ENCODE results near the gene ANO2.
A peak's percentile ranks its signal among the peaks of the same experiment; 100 is the strongest.
"Not testable (repeated sequence)": the region's sequence is repeated elsewhere in the genome, so short reads cannot be mapped to it uniquely, and the experiment has no call there.

Gene ANO2

DNA sequence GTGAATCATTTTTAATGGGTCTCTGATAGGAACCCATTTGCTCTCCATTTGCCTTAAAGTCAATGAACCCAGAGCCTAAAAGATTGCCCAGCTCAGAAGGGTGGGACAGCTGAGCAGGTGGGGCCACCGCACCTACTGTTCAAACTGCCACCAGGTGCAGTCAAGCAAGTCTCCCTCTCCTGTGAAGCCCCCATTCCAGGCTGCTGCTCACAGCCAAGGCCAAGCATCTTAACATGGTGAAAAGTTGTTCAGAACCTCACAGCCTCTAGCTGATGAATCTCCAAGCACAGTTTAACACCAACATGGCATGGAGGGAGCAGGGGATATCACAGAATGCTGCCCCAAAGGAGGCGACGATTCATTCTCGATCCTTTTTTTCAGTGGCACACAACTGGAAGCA lies 29.5 kb downstream of the ANO2 start:
- DNase-seq = no peak

DNA sequence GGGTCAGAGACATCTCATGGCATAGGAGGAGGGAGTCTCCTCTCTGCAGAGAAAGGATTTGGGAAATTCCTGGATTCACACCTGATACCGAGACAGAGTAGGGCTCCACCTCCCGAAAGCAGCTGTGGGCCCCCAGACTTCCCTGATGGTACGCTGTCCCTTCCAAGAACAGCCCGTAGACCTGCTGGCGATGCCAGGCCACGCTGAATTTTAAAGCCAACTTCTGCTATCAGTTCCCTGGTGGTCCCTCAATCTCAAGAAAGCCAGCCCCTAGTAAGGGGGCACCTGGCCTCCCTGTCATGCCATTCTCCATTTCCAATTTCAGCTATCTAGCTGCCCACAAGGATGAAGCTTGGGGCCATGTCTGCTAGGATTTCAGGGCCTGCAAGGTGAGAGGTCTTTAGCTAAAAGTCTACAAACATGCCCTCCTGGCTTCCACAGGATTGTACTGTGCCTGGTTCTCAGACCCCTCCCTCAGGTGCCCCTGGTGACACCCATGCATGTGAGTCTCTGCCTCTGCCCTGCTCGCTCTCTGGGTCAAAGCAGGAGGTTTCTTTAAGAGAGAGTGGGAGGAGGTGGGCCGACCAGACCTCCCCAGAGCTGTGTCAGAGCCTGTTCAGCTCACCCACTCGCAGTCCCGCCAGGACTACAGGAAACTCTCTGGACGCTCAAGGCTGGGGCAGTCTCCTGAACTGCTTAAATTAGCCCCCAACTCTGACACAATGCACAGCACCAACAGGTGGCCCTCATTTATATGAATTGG lies 30.5 kb downstream of the ANO2 start:
- DNase-seq = no peak

DNA sequence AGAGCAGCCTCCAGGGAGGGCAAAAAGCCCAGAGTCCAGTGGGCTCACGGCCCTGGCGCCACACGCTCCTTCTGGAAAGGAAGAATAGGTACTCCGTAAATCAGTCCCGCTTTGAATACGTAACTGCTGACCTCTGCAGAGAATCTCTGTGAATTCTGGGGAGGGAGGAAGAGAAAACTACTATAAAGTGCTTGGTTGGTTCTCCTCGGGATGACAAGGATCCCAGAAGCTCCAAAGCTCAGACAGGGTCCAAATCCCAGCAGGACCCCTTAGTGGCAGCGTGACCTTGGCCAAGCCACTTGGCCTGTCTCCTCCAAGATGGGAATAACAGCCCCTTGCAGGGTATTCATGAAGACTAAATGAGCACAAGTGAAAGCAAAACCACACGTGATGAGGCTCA lies 31.7 kb downstream of the ANO2 start:
- DNase-seq = no peak

DNA sequence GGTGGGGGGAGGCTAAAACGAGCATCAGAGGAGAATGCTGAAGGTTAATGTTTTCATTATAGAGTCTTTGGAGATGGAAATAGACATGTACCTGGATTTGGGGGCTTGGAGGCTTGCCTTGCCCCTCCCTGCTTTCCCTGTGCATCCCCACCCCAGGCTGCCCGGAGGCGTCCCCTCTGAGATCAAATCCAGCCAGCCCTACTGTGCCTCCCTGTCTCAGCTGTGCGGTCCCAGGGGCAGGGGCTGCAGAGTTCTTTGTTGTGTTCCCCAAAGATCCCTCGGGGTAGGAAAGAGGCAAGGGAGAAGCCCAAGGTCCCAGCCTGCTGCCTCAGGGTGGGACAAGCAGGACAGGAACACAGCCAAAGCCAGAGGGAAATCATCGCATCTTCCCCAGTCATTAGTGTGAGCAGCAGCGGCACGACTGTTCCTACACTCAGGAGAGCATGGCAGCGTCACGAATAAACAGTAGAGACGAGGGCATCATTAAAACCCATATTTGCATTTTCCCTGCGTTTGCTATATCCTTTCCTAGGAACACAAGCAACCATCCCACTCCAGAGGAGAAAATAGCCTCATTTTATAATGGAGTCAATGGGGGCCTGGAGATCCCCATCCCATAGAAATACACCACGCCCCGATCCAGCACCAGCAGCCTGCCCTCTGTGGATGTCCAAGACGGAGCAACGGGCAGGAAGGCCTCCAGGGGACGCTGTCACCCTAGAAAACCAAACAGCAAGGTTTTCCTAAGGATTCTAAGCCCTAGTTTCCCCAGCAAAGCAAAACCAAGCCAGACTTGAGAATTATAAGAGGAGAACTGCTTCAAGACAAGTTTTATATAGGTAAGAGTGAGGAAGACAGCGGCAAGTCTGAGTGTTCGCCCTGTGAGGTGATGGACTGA lies 32.4 kb downstream of the ANO2 start:
- peak; percentile 13 for DNase-seq

DNA sequence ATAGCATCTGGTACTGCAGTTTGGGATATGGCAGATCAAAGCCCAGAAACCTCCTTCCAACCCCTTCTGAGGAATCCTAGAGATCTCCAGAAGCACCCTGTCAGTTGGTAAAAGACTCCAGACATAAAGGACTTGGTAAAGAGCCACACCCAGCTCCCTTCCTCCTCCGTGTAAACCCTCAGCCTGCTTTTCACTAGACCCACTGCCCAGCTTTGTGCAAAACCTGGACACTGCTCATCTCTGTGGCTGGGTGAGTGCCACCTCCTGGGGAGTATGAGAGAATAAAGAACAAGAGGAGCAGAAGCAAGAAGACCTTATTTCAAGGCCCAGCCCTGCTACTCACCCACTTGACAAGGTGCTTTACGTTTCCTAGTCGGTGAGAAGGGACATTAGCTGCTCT lies 33.0 kb downstream of the ANO2 start:
- no peak for DNase-seq

DNA sequence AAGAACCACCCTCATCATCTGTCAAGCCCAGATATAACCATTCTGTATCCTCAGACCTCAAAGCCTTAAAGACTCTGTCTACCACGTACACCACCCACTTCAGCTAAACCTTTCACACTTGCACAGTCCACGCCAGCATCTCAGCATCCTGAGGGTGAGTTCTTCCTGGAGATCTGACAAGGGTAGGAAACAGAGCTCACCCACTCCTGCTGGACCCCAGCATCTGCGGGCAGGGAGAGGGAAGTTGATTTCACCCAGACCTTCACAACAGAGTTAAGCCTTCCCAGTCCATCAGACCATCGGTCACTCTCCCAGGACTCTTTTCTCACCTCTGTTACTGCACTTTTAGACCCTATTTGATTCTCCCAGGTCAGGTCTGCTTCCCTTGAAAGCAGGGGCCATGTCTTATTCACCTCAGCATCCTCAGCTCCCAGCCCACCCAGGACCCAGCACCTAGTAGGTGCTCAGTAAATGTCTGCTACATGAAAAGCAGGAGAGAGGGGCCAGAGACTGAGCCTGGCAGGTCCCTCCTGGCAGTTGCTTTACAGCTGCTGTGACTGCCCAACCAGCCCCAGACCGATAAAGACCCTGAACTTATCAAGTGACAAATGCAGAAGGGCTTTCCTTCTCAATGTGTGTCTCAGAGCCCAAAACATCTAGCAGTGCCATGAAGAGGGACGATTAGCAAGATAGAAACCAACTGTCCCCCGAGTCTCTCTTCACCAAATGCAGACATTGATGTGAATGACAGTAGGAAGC lies 34.1 kb downstream of the ANO2 start:
- DNase-seq = no peak

DNA sequence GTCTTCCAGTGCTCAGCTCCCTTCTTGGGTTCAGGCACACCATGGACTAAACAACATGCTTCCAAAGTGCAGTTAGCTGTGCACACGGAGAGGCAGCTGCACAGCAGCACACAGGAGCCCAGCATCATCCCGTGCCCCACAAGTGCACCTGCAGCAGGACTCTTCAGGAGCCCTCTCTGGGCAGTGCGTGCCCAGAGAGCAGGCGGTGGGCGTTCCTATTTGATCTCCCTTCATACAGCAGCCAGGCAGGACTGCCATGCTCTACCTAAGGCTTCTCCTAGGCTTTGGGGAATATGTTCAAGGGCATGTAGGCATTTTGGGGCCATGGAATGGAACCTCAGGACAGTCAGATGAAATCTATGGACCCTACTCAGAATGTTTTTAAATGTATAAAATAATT lies 35.5 kb downstream of the ANO2 start:
- no peak for DNase-seq

DNA sequence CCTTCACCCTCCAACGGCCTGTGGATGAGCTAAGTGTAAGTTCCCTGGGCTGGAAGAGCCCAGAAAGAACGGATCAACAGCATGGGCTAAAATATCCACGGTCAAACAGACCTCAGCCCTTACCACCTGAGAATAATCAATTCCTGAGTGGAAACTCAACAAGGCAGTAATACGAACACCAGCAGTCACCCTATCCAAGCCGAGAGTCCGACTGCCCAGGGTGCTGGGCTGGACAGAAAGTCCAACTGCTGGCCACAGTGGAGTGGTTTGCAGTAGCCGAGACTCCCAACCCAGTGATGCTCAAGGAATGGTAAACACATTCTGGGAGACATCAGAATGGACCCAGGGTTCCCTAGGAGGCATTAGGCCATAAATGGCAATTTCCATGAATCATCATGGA lies 36.8 kb downstream of the ANO2 start:
- DNase-seq = no peak

DNA sequence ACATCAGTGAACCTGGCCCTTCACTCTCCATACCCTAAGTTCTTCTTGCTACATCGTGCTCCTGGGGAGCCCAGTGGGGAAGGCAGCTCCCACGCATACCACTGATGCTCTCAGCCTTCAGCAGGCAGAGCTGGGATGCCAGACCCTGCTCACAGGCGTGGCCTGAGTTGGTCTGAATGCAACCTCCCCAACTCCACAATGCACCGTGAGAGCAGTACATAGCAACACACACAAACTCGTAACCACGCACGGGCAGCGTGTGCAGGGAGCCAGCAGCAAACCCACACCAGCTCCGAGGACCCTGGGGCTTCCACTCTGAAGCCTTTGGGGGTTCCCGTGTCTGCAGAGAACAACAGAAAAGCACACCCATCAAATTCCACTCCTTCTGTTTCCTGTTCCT lies 37.3 kb downstream of the ANO2 start:
- DNase-seq = no peak

DNA sequence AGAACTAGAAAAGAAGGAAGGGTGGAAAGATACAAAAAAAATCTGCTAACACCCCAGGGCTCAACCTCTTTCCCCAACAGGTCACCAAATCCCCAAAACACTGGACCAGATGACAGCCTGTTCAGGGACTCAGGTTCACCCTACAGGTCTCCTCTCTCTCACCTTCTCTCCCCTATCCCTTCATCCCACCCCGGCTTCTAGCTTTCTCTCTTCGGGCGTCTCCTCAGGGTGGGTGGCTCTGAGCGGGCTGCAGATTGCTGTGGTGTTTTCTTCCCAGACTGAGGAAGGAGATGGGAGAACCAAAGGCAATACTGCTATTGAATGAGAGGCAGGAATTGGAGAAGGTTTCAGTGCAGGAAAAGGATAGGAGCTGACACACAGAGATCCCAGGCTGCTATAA lies 39.3 kb downstream of the ANO2 start:
- DNase-seq = no peak

DNA sequence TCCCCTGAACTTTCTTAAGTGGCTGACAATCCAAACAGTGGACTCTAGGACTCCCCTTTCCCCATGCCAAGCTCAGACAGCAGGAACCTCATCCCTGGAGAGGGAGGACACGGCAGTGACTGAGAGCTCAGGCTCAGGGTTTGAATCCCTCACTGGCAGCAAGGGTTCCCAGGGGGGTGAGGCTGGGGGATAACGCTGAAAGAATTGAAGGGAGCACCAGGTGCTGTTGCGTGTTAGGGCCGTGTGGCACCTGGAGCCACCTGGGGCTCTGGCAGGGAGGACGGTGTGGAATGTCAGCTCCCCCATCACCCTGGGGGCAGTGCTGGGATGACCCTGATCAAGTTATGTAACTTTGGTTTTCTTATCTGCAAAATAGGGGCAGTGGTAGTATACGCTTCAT lies 40.1 kb downstream of the ANO2 start:
- no peak for DNase-seq

DNA sequence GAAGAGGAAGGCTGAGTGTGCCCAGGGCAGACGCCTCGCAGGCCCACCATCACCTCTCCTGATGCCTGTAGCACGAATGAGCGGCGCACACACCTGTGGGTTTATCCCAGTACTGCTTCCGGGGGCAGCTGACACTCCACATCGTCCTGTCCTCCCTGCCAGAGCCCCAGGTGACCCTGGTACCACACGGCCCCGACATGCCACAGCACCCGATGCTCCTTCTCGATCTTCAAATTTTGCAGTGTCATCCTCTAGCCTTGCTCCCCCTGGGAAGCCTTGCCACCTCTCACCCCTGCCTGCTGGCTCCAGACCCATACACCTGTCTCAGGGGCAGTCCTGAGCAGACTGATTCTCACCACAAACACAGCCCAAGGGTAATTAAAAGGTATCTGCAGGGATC lies 40.6 kb downstream of the ANO2 start:
- no peak for DNase-seq

DNA sequence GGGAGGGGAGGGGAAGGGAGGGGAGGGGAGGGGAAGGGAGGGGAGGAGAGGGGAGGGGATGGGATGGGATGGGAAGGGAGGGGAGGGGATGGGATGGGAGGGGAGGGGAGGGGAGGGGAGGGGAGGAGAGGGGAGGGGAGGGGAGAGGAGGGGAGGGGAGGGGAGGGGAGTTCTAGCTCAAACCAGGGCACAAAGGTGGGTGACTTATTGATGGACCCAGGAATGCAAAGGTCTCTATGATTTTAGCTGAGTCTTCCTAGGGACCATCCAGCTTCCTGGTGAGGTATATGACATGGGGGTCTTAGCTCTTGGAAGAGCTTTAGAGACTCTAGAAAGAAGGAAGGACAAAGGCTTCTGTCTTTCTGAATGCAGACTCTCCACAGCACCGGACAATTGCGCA lies 42.3 kb downstream of the ANO2 start:
- DNase-seq = no peak

DNA sequence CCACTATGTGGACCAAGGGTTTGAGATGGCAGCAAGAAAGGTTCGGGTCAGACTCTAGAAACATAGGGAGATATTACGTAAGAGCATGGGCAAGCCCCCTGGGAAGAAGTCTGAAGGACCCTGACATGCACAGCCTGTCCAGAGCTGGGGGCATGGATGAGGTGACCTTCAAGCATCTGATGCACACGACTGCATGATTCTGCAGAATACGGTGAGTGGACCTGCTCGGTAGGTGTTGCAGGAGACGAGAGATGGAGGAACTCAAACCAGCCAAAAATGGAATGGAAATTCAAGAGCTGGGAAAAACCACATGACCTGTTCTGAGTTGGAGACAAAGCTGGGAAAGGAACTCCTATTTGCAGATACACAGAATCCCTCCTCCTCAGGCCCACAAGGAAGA lies 43.6 kb downstream of the ANO2 start:
- no peak for DNase-seq

DNA sequence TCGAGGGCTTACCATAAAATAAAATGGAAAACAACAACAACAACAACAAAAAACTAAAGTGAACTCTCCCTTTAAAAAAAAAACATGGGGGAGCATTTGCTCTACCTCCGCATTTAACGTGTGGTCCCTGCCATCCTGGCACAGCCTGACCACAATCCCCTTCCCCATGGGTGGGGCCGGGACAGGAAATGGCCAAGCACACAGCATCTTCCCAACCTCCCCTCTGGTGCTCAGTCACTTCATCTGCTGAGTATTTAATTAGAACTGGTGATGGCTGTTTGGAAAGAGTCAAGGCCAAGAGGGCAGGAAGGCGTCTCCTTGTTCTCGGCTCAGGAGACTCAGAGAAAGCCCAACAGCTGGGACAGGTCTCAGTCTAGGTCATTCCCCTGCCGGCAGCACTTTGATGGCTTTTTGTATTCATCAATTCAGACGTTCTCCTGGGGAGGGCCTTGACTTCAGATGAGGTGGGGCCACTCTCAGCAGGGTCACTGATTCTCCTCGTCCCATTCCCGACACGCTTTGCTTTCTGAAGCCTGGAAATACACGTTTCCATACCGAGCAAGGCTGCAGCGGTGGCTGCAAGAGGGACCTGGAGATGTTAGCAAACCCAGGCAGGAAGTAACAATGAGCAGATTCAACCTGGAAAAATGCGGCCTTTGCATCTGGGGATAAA lies 44.4 kb downstream of the ANO2 start:
- no peak for DNase-seq

DNA sequence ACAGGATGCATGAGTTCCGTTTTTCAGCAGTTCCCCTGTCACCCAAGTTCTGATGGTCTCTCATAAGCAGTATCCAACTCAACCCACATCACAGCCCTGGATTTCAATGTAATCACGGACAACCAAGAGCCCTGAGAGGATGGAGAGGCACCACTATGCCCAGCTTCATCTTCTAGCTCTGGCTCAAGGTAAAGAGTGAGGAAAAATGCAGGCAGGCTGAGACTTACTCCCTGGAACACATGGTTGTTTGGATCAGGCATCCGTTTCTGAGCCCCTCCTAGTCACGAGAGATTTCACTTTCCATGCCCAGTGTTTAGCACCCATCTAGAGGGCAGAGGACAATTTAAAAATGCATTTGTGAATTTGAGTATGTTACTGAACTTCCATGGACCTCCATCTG lies 45.0 kb downstream of the ANO2 start:
- no peak for DNase-seq

DNA sequence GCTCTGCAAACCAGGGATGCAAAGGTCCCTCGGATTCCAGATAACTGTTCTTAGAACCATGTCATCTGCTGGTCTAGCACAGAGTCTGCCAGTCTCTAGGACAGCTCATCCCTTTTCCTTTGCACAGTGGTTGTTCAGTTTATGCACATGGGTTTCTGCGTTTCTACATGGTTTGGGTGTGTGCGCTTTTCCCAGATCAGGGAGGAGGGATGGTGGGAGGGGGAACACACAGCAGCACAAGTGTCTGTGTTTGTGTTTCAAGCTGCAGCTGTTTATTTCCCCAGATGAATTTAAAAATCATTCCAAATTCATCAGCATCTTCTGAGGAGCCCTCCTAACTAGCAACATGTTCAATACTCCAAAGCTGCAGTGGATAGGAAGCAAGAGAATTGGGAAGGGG lies 45.4 kb downstream of the ANO2 start:
- no peak for DNase-seq

DNA sequence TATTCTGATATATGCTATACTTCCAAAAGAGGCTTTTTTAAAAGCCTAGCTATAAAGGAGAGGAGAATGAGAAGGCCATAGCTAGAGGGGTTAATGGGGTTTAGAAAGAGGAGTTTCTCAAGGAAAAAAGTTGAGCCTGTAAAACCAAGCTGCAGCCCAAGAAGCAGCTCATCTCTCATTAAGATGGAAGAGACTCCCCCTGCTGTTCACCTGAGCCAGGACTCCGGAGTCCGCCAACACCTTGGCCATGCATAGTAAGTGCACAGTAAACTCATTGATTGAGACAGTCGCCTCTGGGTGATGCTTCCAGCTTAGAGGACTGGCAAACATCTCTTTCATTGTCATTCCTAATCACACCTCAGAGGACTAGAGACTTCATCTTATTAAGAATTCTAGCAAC lies 46.2 kb downstream of the ANO2 start:
- no peak for DNase-seq

DNA sequence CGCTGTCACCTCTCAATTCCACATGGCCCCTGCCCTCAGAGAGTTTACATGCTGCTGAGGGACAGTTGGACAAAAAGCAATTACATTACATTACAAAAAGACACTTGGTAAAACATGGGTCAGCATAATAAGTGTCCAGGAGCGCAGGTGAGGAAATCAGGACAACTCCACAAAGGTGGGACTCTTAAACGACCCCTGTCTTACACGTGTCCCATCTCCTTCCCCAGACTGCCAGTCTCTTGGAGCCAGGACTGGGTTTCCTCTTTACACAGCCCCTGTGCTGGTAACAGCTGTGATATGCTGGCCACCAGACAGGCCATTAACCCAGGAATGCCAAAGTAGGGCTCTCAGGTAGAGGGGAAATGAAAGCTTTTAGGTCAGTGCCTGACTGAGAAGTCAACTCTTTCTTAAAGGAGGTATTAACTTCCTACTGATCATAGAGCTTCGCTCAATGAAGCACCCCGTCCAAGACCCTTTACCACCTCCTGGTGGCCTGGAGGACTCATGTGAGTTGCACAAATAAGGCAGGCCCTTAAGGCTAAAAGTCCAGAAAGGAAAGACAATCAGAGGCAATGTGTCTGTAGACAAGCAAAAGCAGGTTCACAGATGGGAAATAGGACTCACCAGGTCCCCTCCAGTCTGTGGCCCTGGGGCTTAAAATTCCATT lies 55.5 kb downstream of the ANO2 start:
- peak; percentile 7 for DNase-seq

DNA sequence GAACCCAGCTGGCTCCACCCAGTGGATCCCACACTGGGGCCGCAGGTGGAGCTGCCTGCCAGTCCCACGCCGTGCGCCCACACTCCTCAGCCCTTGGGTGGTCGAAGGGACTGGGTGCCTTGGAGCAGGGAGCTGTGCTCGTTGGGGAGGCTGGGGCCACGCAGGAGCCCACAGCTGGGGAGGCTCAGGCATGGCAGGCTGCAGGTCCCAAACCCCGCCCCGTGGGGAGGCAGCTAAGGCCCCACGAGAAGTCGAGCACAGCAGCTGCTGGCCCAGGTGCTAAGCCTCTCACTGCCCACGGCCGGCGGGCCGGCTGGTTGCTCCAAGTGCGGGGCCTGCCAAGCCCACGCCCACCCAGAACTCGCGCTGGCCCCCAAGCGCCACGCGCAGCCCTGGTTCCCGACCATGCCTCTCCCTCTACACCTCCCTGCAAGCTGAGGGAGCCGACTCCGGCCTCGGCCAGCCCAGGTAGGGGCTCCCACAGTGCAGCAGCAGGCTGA lies 56.2 kb downstream of the ANO2 start:
- DNase-seq = no peak

DNA sequence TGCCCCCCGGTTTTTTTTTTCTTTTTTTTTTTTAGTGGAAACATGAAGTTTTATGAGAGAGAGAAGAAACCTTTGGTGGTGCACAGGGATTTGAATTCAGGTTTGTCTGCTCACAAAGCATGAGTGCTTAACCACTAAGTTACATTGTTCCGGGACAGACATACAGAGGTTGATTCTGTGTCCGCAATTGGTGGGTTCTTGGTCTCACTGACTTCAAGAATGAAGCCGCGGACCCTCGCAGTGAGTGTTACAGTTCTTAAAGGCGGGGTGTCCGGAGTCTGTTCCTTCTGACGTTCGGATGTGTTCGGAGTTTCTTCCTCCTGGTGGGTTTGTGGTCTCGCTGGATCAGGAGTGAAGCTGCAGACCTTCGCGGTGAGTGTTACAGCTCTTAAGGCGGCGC lies 57.2 kb downstream of the ANO2 start:
- not testable (repeated sequence) for DNase-seq

DNA sequence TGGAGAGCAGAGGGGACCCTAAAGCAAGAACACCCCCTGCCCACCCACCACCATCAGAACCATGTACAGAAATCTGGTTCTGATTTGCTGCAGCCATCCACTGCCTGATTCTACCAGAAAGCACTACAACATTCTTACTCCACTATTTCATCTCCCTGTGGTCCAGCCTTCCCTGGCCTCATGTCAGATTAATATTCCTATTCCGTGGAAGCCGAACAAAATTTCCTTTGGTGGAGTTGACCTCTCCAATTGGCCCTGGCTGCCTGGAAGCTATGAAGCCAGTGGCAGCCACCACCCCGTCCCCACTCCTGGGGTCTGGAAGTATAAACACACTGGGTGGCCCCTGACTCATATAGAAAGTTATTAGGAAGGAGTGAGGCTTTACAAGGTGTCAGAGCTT lies 60.2 kb downstream of the ANO2 start:
- DNase-seq = no peak
